Activated CD4-positive, alpha-beta T cell treated with anti-CD3 and anti-CD28 coated beads, Interleukin-2, amount 50 U/mL, for 16 hours (primary cell): Measurements from ENCODE around the gene HDAC11.
"Not testable (repeated sequence)": the region's sequence is repeated elsewhere in the genome, so short reads cannot be mapped to it uniquely, and the experiment has no call there.

ENCODE experiments used
- DNase-seq: peaks from one replicate; pipeline ENCODE4 v3.0.0-alpha.2; 2020

HDAC11 gene

GRCh38 chr3:13479582-13480339 lies at the start of gene HDAC11:
TSS of gene HDAC11 (plus strand) at chr3:13480306. CDS start at chr3:13480348, 42 bp downstream.
- DNase-seq, result peak; percentile 98

- DNase-seq, result not testable (repeated sequence)
Observed at GRCh38 chr3:13430411-13430875, 49.7 kb upstream of the HDAC11 start.

- no peak for DNase-seq
Observed at GRCh38 chr3:13432093-13432492, 48.0 kb upstream of the HDAC11 start.

- DNase-seq, result no peak
Observed at GRCh38 chr3:13433912-13434311, 46.2 kb upstream of the HDAC11 start.

GRCh38 chr3:13436213-13436612 lies 43.9 kb upstream of the HDAC11 start:
- DNase-seq, result not testable (repeated sequence)

GRCh38 chr3:13440204-13440817 lies 39.8 kb upstream of the HDAC11 start:
- no peak for DNase-seq

GRCh38 chr3:13442882-13443281 lies 37.2 kb upstream of the HDAC11 start:
- not testable (repeated sequence) for DNase-seq

GRCh38 chr3:13451301-13451673 lies 28.8 kb upstream of the HDAC11 start:
- peak; percentile 23 for DNase-seq

GRCh38 chr3:13452490-13453335 lies 27.4 kb upstream of the HDAC11 start:
- peak; percentile 60 for DNase-seq

- DNase-seq, result no peak
Observed at GRCh38 chr3:13455644-13456043, 24.5 kb upstream of the HDAC11 start.

GRCh38 chr3:13457593-13457992 lies 22.5 kb upstream of the HDAC11 start:
- DNase-seq, result no peak

- DNase-seq, result no peak
Observed at GRCh38 chr3:13459605-13460340, 20.3 kb upstream of the HDAC11 start.

- no peak for DNase-seq
Observed at GRCh38 chr3:13460341-13460736, 19.8 kb upstream of the HDAC11 start.

- DNase-seq, result peak; percentile 80
Observed at GRCh38 chr3:13461169-13462124, 18.7 kb upstream of the HDAC11 start.

- no peak for DNase-seq
Observed at GRCh38 chr3:13462125-13462629, 17.9 kb upstream of the HDAC11 start.

GRCh38 chr3:13462822-13463221 lies 17.3 kb upstream of the HDAC11 start:
- no peak for DNase-seq

GRCh38 chr3:13463618-13464400 lies 16.3 kb upstream of the HDAC11 start:
- no peak for DNase-seq

GRCh38 chr3:13465236-13465873 lies 14.8 kb upstream of the HDAC11 start:
- no peak for DNase-seq

- DNase-seq, result no peak
Observed at GRCh38 chr3:13466781-13467180, 13.3 kb upstream of the HDAC11 start.
